ENCODE data around the gene FUT4. TPM values are rescaled to one million over a fixed set of nuclear protein-coding genes. Genes with fewer than 3 reads are reported as not detected.

Gene FUT4
- total RNA-seq, 1 donor from 2014 or later: 10.6 TPM

- no peak for TF ChIP-seq CTCF (conservative IDR thresholded peaks at IDR 0.05; ENCODE audit: low read depth, low read length)
- no peak overlapping the region for H3K4me3 ChIP-seq (ENCODE audit: low read depth, low read length)
- DNase-seq (ENCODE audit: low read depth): no peak
Measured at GRCh38 chr11:94595076-94595475, 51.4 kb downstream of the FUT4 start.

DNA sequence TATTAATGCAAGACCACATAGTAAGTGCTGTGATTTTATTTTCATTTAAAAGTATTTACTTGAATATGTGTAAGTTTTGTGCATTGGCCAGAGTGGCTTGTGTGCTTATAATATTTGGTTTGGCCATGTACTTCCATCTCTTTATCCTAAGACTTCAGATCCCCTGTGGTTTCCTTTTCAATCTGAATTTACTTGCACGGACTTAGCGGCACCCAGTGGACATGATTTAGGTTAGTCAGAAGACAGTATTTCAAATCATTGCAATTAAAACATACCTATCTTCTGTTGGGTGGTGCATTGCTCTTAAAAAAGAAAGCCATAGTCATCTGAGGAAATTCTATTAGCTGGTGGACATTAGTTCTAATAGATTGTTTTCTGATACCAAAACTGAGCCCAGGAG lies 54.2 kb downstream of the FUT4 start:
- no peak overlapping the region for H3K4me3 ChIP-seq (ENCODE audit: low read depth, low read length)
- DNase-seq (ENCODE audit: low read depth): no peak
- TF ChIP-seq CTCF (conservative IDR thresholded peaks at IDR 0.05; ENCODE audit: low read depth, low read length): peak; percentile 55

Other genes starting within 250 kb of the FUT4 start
- not detected in 2 replicates for gene IZUMO1R, start 239.3 kb upstream of the FUT4 start, total RNA-seq
- gene GPR83, start 142.5 kb upstream of the FUT4 start, total RNA-seq: 0.07 and 0.12 TPM in 2 replicates
- 13.7 and 17.3 TPM in 2 replicates for gene MRE11, start 50.1 kb upstream of the FUT4 start, total RNA-seq
- 7.2 and 16.2 TPM in 2 replicates for gene ANKRD49, start 49.9 kb upstream of the FUT4 start, total RNA-seq
- gene C11orf97, start 31.5 kb upstream of the FUT4 start, total RNA-seq: not detected in 2 replicates
- 0.22 and 1.2 TPM in 2 replicates for gene PIWIL4, start 23.4 kb downstream of the FUT4 start, total RNA-seq
- gene AMOTL1, start 224.4 kb downstream of the FUT4 start, total RNA-seq: 26.0 and 31.8 TPM in 2 replicates

All from epithelial cell of proximal tubule (primary cell).